GM21515 (cell line): ENCODE data around the gene KY.

Experiments used
- ATAC-seq: cut with Tn5 transposase; IDR thresholded peaks from one replicate; pipeline ENCODE4 v1.9.1; 2021; ENCODE audit not compliant: unreplicated experiment

KY gene

DNA sequence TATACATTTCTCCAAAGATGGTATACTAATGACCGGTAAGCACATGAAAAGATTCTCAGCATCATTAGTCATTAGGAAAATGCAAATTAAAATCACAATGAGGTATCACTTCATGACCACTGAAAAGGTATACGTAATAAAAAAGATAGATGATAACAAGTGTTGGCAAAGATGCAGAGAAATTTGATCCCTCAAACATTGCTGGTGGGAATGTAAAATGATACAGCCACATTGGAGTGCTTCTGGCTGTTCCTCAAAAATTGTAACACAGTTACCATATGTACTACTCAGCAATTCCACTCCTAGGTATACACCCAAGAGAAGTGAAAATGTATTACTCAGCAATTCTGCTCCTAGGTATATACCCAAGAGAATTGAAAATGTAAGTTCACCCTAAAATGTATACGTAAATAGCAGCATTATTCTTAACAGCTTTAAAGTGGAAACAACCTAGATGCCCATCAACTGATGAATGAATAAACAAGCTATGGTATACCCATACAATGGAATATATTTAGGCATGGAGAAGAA, 25.0 kb upstream of the KY start:
- no peak for ATAC-seq

DNA sequence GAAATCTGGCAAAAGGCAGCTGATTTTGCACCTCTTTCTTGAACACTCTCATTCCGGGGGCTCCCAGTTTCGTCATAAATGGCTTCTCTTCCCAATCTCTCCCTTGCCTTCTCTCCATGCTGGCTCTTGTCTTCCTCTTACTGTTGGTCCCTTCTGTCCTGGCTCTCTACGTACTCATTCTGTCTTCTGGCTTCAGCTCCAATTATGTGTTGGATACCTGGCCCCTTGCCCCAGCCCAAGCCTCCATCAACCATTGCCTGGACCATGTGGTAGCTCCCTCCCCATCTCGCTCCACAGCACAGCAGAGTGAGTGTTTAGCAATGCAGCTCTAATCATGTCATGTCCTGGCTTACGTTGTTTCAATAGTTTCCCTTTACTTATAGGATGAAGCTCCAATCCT, 21.7 kb upstream of the KY start:
- ATAC-seq, result no peak

GRCh38 chr3:134667956-134668355, 17.1 kb upstream of the KY start:
- ATAC-seq, result no peak

GRCh38 chr3:134667406-134667805, 16.6 kb upstream of the KY start:
- no peak for ATAC-seq

- ATAC-seq, result no peak
These were observed 16.1 kb upstream of the KY start for GRCh38 chr3:134666885-134667284.

DNA sequence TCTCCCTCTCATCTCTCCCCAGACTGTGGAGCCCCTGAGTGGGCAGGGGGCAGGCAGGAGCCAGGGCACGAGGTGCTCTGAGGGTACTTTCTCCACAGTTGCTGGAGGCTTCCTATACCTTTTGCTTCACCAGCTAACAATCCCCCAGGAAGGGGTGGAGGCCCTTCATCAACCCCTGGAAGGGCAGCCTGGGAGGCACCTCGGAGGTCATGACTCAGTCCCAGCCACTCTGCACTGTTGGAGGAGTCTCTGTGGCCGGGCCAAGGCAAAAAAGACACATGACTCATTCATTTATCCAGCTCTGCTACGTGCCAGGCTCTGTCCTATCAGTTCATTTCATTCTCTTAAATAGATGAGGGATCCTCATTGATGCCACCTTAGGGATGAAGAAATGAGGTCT, 15.6 kb upstream of the KY start:
- no peak for ATAC-seq

- no peak for ATAC-seq
These were observed 15.2 kb upstream of the KY start for GRCh38 chr3:134666052-134666451.

GRCh38 chr3:134665243-134665642, 14.4 kb upstream of the KY start:
- no peak for ATAC-seq

DNA sequence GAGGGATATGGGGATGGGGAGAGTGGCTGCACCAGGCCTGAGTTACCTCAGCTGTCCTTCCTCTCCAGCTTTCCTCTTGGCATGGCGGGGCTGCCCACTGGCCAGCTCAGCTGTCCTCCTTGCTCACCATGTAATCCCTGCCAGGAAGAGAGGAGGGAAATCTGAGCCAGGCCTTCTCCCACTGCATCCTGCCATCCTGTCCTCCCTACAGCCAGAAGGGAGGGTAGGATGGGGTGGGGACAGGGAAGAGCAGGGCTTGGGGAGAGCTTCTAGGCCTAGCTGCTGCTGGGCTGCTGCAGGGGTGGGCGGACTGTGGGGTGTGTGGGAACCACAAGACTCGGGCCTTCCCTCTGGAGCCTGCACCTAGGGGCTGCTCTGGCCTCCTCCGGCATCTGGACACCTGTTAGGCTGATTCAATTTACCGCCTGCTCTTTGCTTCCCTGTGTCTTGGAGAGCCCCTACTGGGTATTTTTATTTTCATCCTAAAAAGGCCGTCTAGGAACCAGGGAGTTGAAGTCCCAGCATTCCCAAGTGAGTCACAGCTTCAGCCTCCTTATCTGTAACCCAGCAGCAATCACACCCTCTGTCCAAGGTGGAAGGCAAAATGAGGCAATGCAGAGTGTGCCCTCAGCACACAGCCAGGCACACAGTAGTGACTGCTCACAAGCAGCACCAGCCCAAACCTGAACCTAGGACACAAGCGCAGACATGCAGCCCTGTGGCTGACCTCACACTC, 13.1 kb upstream of the KY start:
- no peak for ATAC-seq

DNA sequence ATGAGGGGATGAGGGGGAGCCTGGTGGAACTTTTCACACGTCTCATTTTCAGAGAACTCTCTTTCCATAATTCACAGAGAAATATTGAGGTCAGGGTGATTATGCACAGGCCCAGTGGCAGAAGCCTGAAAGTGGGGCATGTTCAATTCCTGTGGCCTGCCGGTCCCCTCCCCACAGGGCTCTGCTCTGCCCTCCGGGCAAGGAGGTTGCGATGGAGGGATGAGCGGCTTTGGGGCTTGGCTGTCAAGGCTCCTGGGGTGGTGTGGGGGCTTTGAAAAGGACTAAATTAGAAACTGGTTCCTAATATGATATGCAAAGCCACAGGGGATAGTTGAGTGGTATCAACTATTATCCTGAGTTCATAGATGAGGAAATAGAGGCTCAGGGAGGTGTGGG, 9.2 kb upstream of the KY start:
- no peak for ATAC-seq

GRCh38 chr3:134659391-134660045, 8.7 kb upstream of the KY start:
- no peak for ATAC-seq

DNA sequence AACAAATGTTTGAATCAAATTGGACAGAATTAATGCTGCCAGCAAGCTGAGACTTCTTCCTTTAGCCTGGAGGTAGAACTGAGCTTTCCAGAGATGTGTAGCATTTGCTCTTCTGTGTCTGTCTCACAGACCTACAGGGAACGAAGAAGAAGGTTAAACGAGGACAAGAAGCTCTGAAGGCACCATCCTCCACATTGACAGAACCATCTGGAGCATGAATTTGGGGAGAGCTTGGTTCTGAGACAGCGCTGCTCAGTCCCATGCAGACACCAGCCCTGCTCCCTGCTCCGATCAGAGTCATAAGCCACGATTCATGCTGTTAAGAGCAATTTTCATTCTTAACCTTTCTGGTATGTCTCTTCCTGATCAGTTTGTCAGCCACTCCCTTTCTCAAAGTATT, 7.7 kb upstream of the KY start:
- ATAC-seq, result no peak

GRCh38 chr3:134656211-134656800, 5.5 kb upstream of the KY start:
- ATAC-seq, result no peak

- no peak for ATAC-seq
These were observed 4.9 kb upstream of the KY start for GRCh38 chr3:134655706-134656105.

DNA sequence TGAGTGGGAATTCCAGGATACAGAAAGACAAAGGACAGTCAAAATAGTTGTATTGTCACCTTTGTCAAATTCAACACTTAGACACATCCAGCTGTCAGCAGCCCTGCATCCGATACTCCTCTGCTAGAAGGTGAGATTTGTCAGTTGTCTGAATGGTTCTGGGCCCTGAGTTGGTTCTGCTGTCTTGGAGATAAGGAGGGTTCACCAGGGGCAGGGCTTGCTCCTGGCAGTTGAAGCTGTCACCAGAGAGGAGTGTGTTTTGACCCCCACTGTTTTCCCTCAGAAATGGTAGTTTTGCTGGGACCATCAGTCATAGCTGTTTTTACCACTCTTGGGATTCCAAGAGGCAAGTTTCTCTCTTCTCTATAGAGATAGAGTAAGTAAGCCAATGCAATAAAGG, 3.2 kb upstream of the KY start:
- no peak for ATAC-seq

GRCh38 chr3:134652886-134653630, 2.2 kb upstream of the KY start:
- ATAC-seq, result no peak

- no peak for ATAC-seq
These were observed 1.6 kb upstream of the KY start for GRCh38 chr3:134652409-134652831.

- no peak for ATAC-seq
These were observed 672 bp upstream of the KY start for GRCh38 chr3:134651347-134652041.

DNA sequence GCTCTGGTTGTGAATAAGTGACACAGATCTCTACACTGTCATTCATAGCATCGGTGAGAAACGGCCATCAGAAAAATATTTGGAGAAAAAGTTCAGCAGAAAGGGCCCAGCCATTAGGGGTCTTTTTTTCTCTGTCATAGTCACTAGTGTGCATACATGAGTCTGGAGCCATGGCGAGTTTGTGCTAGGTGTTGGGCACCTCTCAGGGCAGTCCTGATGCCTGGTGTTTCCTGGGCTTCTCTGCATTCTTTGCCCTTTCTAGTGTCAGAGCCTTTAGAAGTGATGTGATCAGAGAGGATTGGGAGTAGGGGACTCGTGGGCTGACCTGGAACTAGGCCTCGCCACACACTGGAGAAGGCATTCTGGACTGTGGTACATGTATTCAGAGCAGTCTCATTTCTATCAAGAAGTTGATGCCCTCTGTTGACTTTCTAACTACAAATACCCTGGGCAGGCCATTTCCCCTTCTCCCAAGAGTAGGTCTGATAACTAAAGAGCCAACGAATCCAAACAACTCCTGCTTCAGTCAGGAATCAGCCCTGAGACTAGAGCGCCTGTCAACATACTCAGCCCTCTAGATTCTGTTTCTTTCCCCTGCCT, 1.6 kb downstream of the KY start:
- ATAC-seq, result no peak

DNA sequence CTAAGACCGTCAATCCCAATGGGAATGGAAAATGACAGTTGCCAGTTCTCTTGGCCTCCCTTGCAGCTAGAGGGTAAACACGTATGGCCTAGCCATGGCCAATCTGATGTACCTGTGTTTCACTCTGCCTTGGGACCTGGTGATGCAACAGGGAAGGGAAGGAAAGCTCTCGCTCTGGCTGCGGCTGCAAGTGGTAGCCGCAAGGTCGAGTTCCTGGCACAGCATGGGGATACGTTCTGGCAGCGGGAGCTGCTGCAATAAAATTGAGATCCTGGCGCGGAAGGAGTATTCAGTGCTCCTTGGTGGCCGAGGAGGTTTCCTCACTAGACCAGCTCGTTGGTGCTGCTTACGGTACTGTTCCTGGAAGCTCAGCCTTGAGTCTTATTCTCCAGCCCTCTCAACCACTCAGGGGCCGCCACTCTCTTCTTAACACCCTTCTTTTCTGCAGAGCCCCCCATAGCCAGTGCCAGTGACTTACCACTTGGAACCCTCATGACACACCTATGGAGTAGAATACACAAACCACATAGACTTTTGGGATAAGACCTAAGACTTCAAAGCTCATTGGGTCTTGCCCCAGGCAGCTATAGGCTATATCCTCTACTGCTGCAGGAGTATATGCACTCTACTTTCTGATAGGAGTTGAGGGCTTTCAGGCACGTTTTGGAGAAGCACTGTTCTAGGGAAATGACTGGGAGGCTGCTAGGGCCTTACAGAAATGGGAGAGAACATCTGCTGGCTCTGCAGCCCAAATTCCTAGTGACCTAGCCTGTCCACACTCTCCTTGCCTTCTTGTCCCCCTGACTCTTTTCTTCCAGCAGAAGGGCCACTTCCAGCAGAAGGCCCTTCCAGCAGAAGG, 2.7 kb downstream of the KY start:
- no peak for ATAC-seq
